Panc1 (cell line): ENCODE data around the gene ACOT4. TPM values are rescaled to one million over a fixed set of nuclear protein-coding genes. Genes with fewer than 3 reads are reported as not detected.
"Not testable (repeated sequence)": the region's sequence is repeated elsewhere in the genome, so short reads cannot be mapped to it uniquely, and the experiment has no call there.

Source experiments
- ATAC-seq: fragments of 200-7000 bp; cut with Tn5 transposase; 2 replicates; pipeline ENCODE4 v1.9.1; 2020; ENCODE audit warnings: mild to moderate bottlenecking, moderate library complexity
- BruUV-seq: library from RNA; stranded (reverse); fragments of 400-500 nt; replicated peaks from 2 replicates; lab custom pipeline; 2021; lab: Mats Ljungman, UMichigan
- CTCF ChIA-PET: fragments of 300-600 bp; sonication (Branson Sonifier 250); formaldehyde crosslinking; loops from one replicate; lab custom pipeline; 2022; ENCODE audit warnings: antibody characterized with exemption; lab: Charles Lee
- POLR2A ChIA-PET: fragments of 300-600 bp; sonication (Branson Sonifier 250); formaldehyde crosslinking; loops from one replicate; lab custom pipeline; 2022; ENCODE audit warnings: antibody characterized with exemption; lab: Charles Lee
- DNase-seq: peaks from one replicate; pipeline ENCODE4 v3.0.0-alpha.2; 2010; ENCODE audit warnings: low read depth, low spot score
- H3K27ac ChIP-seq: 2 replicates; pipeline ENCODE4 v1.5.1; 2011; ENCODE audit warnings: mild to moderate bottlenecking, low read length, inconsistent platforms
- H3K27me3 ChIP-seq: fragments of 200-500 bp; sonication (Bioruptor generic); 2 replicates; pipeline ENCODE4 v1.6.0; 2014; ENCODE audit warnings: low read length, inconsistent platforms; ENCODE audit not compliant: control insufficient read depth, insufficient read depth
- H3K36me3 ChIP-seq: fragments of 200-500 bp; sonication (Bioruptor generic); 2 replicates; pipeline ENCODE4 v1.5.1; 2014; ENCODE audit warnings: inconsistent platforms, mild to moderate bottlenecking, low read length, moderate library complexity; ENCODE audit not compliant: control insufficient read depth, insufficient read depth
- H3K4me1 ChIP-seq: 2 replicates; pipeline ENCODE4 v1.5.1; 2011; ENCODE audit warnings: inconsistent platforms, mild to moderate bottlenecking, low read length, moderate library complexity; ENCODE audit not compliant: control insufficient read depth, insufficient read depth
- H3K4me3 ChIP-seq, 2 experiments: 2 replicates each; pipeline ENCODE4 v1.5.1; 2011 to 2012; ENCODE audit warnings: low read depth in 2 of 2, low read length in 2 of 2, mild to moderate bottlenecking in 2 of 2, inconsistent platforms in 1 of 2, moderate library complexity in 1 of 2
- H3K9me3 ChIP-seq: fragments of 200-500 bp; sonication (Bioruptor generic); 2 replicates; pipeline ENCODE4 v1.5.1; 2014; ENCODE audit warnings: low read depth, mild to moderate bottlenecking, inconsistent platforms, low read length, moderate library complexity; ENCODE audit not compliant: control insufficient read depth, insufficient read depth
- CTCF ChIP-seq: fragments of 450-650 bp; IDR thresholded peaks from 2 replicates; pipeline ENCODE4 v1.5.1; 2017; ENCODE audit warnings: mild to moderate bottlenecking
- POLR2AphosphoS5 ChIP-seq: IDR thresholded peaks from 2 replicates; pipeline ENCODE4 v1.6.1; 2012; ENCODE audit warnings: mild to moderate bottlenecking, low read depth, low read length, moderate library complexity
- REST ChIP-seq, 2 experiments: IDR thresholded peaks; 2 replicates each; pipeline ENCODE4 v1.6.1; 2011 to 2012; ENCODE audit warnings: low read depth in 2 of 2, control low read depth in 1 of 2, low read length in 1 of 2, mild to moderate bottlenecking in 1 of 2, moderate library complexity in 1 of 2; ENCODE audit not compliant: insufficient read depth in 1 of 2
- SIN3A ChIP-seq: IDR thresholded peaks from 2 replicates; pipeline ENCODE4 v1.6.1; 2012; ENCODE audit warnings: low read depth, mild to moderate bottlenecking, low read length, moderate library complexity, borderline replicate concordance; ENCODE audit not compliant: insufficient read depth
- TCF7L2 ChIP-seq: IDR thresholded peaks from 2 replicates; pipeline ENCODE4 v1.6.1; 2011; ENCODE audit warnings: mild to moderate bottlenecking, low read depth, low read length, inconsistent platforms
- in situ Hi-C: cut with HindIII; loops from 2 replicates; pipeline ENCODE4 v1.10.0; 2016; ENCODE audit warnings: low sequenced_read_pairs, low pct_unique_long_range_greater_than_20kb
- intact Hi-C: fragments of 100-400 bp; cut with micrococcal nuclease; formaldehyde crosslinking; loops from one replicate; pipeline ENCODE4 v1.10.0; 2022; ENCODE audit not compliant: unreplicated experiment
- total RNA-seq: library from RNA; stranded (reverse); gene quantifications from one replicate; pipeline ENCODE4 v1.2.1, GENCODE V29; 2021; ENCODE audit not compliant: unreplicated experiment

ACOT4 gene
- total RNA-seq, 1 experiment from 2014 or later = 2.7 TPM

GRCh38 chr14:73576391-73576790 is 15.3 kb upstream of the ACOT4 start:
- in situ Hi-C loops (no loop called here), intact Hi-C loops (no loop called here)
- Histone ChIP-seq H3K4me1 (no peaks in the 10 kb centered on the region), H3K27ac (no peak overlapping the region), H3K4me3 (no peak overlapping the region), H3K27me3 (no peaks in the 10 kb centered on the region), H3K36me3 (no peaks in the 10 kb centered on the region), H3K9me3 (no peaks in the 10 kb centered on the region)
- ChIA-PET CTCF (no interaction called here), POLR2A (no interaction called here)
- TF ChIP-seq REST (IDR thresholded peaks at IDR 0.05; ENCODE audit: insufficient read depth in 1 of 2, low read depth in 2 of 2, low read length in 1 of 2) (no peak), TCF7L2 (no peak), SIN3A (no peak), CTCF (no peak), POLR2AphosphoS5 (no peak)
- ATAC-seq (no peak), DNase-seq (no peak)
- no TSS peak for BruUV-seq

- intact Hi-C loops, H3K27ac ChIP-seq, CTCF ChIA-PET, H3K4me1 ChIP-seq, H3K9me3 ChIP-seq, DNase-seq, H3K4me3 ChIP-seq, BruUV-seq, H3K27me3 ChIP-seq, in situ Hi-C loops, H3K36me3 ChIP-seq, ATAC-seq: not testable (repeated sequence)
- POLR2A ChIA-PET = interaction anchor here (0.6 kb wide), 1 partner anchor 110 kb away, joined by 4 read pairs; no protein-coding TSS in a partner anchor
Observed at GRCh38 chr14:73577214-73577613, 14.5 kb upstream of the ACOT4 start.

GRCh38 chr14:73582102-73582979 is 9.3 kb upstream of the ACOT4 start:
- DNase-seq, H3K27me3 ChIP-seq, POLR2A ChIA-PET, H3K4me3 ChIP-seq, in situ Hi-C loops, H3K9me3 ChIP-seq, H3K27ac ChIP-seq, intact Hi-C loops, ATAC-seq, H3K36me3 ChIP-seq, H3K4me1 ChIP-seq, CTCF ChIA-PET, BruUV-seq: not testable (repeated sequence)
